ENCODE results near the gene TBC1D24.

Gene TBC1D24

GRCh38 chr16:2456551-2457153, 18.3 kb upstream of the TBC1D24 start:
- no peak overlapping the region for H3K4me3 ChIP-seq (ENCODE audit: low read depth, low read length)
- CTCF ChIA-PET = interaction anchor here (1.0 to 1.3 kb wide), 2 partner anchors 9 to 45 kb away, joined by 3 read pairs; no protein-coding TSS in a partner anchor
- no peak for DNase-seq (ENCODE audit: low read depth, low spot score)
- POLR2A ChIA-PET = interaction anchor here (0.7 kb wide), 1 partner anchor 18 kb away, joined by 5 read pairs; the partner anchor contains the start of gene TBC1D24
- no peak for TF ChIP-seq CTCF (IDR thresholded peaks at IDR 0.05; ENCODE audit: insufficient read depth, low read length, missing control alignments)

- ChIA-PET CTCF (interaction anchor here (0.5 to 1.3 kb wide), 4 partner anchors 9 to 117 kb away, joined by 3 to 4 read pairs (median 4); partner anchors contain the start of genes ABCA3 and CCNF), POLR2A (interaction anchor here (0.7 kb wide), 1 partner anchor 17 kb away, joined by 5 read pairs; the partner anchor contains the start of gene TBC1D24)
- no peak for DNase-seq (ENCODE audit: low read depth, low spot score)
- no peak overlapping the region for H3K4me3 ChIP-seq (ENCODE audit: low read depth, low read length)
- no peak for TF ChIP-seq CTCF (IDR thresholded peaks at IDR 0.05; ENCODE audit: insufficient read depth, low read length, missing control alignments)
Observed at GRCh38 chr16:2457267-2457666, 17.7 kb upstream of the TBC1D24 start.

GRCh38 chr16:2457946-2458345, 17.0 kb upstream of the TBC1D24 start:
- DNase-seq (ENCODE audit: low read depth, low spot score) = no peak
- POLR2A ChIA-PET = no interaction called here
- TF ChIP-seq CTCF (IDR thresholded peaks at IDR 0.05; ENCODE audit: insufficient read depth, low read length, missing control alignments) = no peak
- CTCF ChIA-PET = interaction anchor here (0.9 to 1.0 kb wide), 3 partner anchors 10 to 118 kb away, joined by 3 to 4 read pairs (median 3); partner anchors contain the start of gene ABCA3
- H3K4me3 ChIP-seq (ENCODE audit: low read depth, low read length) = no peak overlapping the region

- no peak for TF ChIP-seq CTCF (IDR thresholded peaks at IDR 0.05; ENCODE audit: insufficient read depth, low read length, missing control alignments)
- peak overlapping the region; percentile 67 for H3K4me3 ChIP-seq (ENCODE audit: low read depth, low read length)
- ChIA-PET CTCF (interaction anchor here (0.9 to 1.3 kb wide), 3 partner anchors 9 to 43 kb away, joined by 3 to 4 read pairs (median 3); no protein-coding TSS in a partner anchor), POLR2A (interaction anchor here (0.6 to 1.6 kb wide), 6 partner anchors 10 to 23 kb away, joined by 3 to 5 read pairs (median 4); partner anchors contain the start of gene TBC1D24)
- no peak for DNase-seq (ENCODE audit: low read depth, low spot score)
Observed at GRCh38 chr16:2458887-2459646, 15.9 kb upstream of the TBC1D24 start.

GRCh38 chr16:2459647-2460390, 15.1 kb upstream of the TBC1D24 start, which contains the start of gene TEDC2:
Gene TEDC2 (plus strand): TSS chr16:2460109. CDS start chr16:2460145, 36 bp downstream.
- ChIA-PET POLR2A (interaction anchor here (0.9 to 1.6 kb wide), 5 partner anchors 9 to 23 kb away, joined by 3 to 5 read pairs (median 4); partner anchors contain the start of gene TBC1D24), CTCF (interaction anchor here (0.9 to 1.3 kb wide), 3 partner anchors 9 to 23 kb away, joined by 3 to 4 read pairs (median 3); no protein-coding TSS in a partner anchor)
- peak within 1 kb of the TSS; percentile 67 for H3K4me3 ChIP-seq (ENCODE audit: low read depth, low read length)
- peak; percentile 38 for DNase-seq (ENCODE audit: low read depth, low spot score)
- TF ChIP-seq CTCF (IDR thresholded peaks at IDR 0.05; ENCODE audit: insufficient read depth, low read length, missing control alignments) = no peak

All from AG04449 (cell line).